ENCODE measurements around the gene SARDH. TPM values are rescaled to one million over a fixed set of nuclear protein-coding genes. Genes with fewer than 3 reads are reported as not detected.
"Not testable (repeated sequence)": the region's sequence is repeated elsewhere in the genome, so short reads cannot be mapped to it uniquely, and the experiment has no call there.

SARDH gene
- total RNA-seq, 4 donors from 2014 or later, result 0.10 to 0.29 TPM; not detected in 2

GRCh38 chr9:133754688-133755227, 16.6 kb upstream of the SARDH start:
- H3K4me3 ChIP-seq (ENCODE audit: low read depth, poor library complexity, severe bottlenecking), result no peak overlapping the region
- 40 to 50% methylated on average over 9 of the region's 9 CpGs for WGBS, 2 donors
- DNase-seq (ENCODE audit: low spot score in 2 of 2), result peak in 1 of 2 donors; percentile 15
- intact Hi-C loops (cut with DNase I; ENCODE audit: low total_unique reads), result no loop called here
- no peak for TF ChIP-seq POLR2A (IDR thresholded peaks at IDR 0.05)

- H3K4me3 ChIP-seq (ENCODE audit: low read depth, poor library complexity, severe bottlenecking), result no peak overlapping the region
- WGBS, 2 donors, result 89 to 91% methylated on average over 6 of the region's 6 CpGs
- TF ChIP-seq POLR2A (IDR thresholded peaks at IDR 0.05), result no peak
- TF ChIP-seq CTCF (IDR thresholded peaks at IDR 0.05), result no peak
- peak in 1 of 2 donors; percentile 59 for DNase-seq (ENCODE audit: low spot score in 2 of 2)
- intact Hi-C loops (cut with DNase I; ENCODE audit: low total_unique reads), result no loop called here
Observed at GRCh38 chr9:133754187-133754586, 16.0 kb upstream of the SARDH start.

GRCh38 chr9:133752739-133753446, 14.7 kb upstream of the SARDH start:
- intact Hi-C loops (cut with DNase I; ENCODE audit: low total_unique reads), result no loop called here
- TF ChIP-seq CTCF (IDR thresholded peaks at IDR 0.05) (no peak), POLR2A (IDR thresholded peaks at IDR 0.05) (no peak)
- 59 to 70% methylated on average over 8 to 9 of the region's 9 CpGs for WGBS, 2 donors
- no peak for DNase-seq (ENCODE audit: low spot score in 2 of 2)
- no peak overlapping the region for H3K4me3 ChIP-seq (ENCODE audit: low read depth, poor library complexity, severe bottlenecking)

- peak in 1 of 2 donors; percentile 71 for DNase-seq (ENCODE audit: low spot score in 2 of 2)
- intact Hi-C loops (cut with DNase I; ENCODE audit: low total_unique reads), result no loop called here
- WGBS, 2 donors, result 81% methylated on average over 8 to 9 of the region's 9 CpGs
Observed at GRCh38 chr9:133750982-133751649, 13.0 kb upstream of the SARDH start.

GRCh38 chr9:133747309-133747708, 9.2 kb upstream of the SARDH start:
- intact Hi-C loops (cut with DNase I; ENCODE audit: low total_unique reads), result no loop called here
- TF ChIP-seq CTCF (IDR thresholded peaks at IDR 0.05), result no peak
- TF ChIP-seq POLR2A (IDR thresholded peaks at IDR 0.05), result no peak

More at GRCh38 chr9:133750982-133751649, 13.0 kb upstream of the SARDH start:
- TF ChIP-seq POLR2A (IDR thresholded peaks at IDR 0.05), result no peak
- no peak for TF ChIP-seq CTCF (IDR thresholded peaks at IDR 0.05)
- H3K4me3 ChIP-seq (ENCODE audit: low read depth, poor library complexity, severe bottlenecking), result no peak overlapping the region

GRCh38 chr9:133744528-133744927, 6.4 kb upstream of the SARDH start:
- peak in 1 of 2 donors; percentile 64 for DNase-seq (ENCODE audit: low spot score in 2 of 2)
- H3K4me3 ChIP-seq (ENCODE audit: low read depth, poor library complexity, severe bottlenecking); intact Hi-C loops (cut with DNase I; ENCODE audit: low total_unique reads): not testable (repeated sequence)
- WGBS, 2 donors, result 90% methylated on average over 14 to 20 of the region's 31 CpGs

More at GRCh38 chr9:133747309-133747708, 9.2 kb upstream of the SARDH start:
- H3K4me3 ChIP-seq (ENCODE audit: low read depth, poor library complexity, severe bottlenecking), result no peak overlapping the region
- no peak for DNase-seq (ENCODE audit: low spot score in 2 of 2)
